HG03460 (cell line): Measurements from ENCODE around the gene RIPK1.

Experiments used
- ATAC-seq: cut with Tn5 transposase; IDR thresholded peaks from one replicate; pipeline ENCODE4 v1.9.1; 2021; ENCODE audit not compliant: unreplicated experiment

Gene RIPK1

DNA sequence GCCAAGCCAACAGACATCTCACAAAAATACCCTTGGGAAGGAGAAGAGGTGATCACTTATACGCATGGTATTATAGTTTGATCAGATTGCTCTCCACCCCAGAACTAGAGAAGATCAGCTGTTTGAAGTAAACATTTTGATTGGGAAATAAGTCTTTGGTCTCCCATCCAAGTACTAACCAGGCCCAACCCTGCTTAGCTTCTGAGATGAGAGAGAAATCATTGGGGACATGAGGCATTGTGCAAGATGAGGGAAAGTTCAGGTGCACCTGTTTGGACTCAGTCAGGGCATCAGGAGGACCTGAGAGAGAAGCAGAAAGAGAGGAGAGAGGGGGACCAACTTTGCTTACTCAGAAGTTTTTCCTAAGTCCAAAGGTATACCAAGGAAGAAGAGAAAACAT, 11.4 kb downstream of the RIPK1 start:
- ATAC-seq = no peak

DNA sequence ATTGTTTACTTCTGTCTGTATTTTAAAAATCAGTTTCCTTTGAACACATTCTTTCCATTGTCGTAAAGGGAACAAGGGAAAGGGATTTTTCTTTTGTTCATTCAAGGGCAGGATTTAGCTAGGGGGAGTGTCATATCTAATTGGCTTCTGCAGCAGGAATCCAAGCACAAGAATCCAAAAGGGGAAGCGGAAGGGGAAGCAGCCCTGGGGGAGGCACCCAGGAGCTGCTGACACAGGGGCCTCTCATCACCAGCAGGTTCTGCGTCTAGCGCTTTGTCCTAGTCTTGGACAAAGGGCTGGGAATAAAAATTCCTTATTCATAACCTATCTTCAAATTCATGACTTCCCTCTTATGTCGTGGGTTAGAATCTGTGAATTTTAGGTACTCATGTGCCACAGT, 13.7 kb downstream of the RIPK1 start:
- ATAC-seq = no peak

DNA sequence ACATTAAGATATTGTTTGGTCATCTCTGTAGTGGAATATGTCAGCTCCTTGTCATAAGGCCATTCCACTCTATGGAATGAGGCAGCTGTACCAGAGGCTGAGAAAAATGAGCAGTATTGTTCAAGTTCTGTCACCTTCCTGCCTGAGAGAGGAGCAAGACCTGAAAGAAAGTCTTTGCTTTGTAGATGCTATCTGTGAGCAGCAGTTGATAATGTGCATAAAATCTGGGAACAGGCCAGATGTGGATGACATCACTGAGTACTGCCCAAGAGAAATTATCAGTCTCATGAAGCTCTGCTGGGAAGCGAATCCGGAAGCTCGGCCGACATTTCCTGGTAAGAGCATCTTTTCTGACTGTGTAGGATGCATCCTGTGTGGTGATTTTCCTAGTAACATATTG, 16.8 kb downstream of the RIPK1 start:
- no peak for ATAC-seq

DNA sequence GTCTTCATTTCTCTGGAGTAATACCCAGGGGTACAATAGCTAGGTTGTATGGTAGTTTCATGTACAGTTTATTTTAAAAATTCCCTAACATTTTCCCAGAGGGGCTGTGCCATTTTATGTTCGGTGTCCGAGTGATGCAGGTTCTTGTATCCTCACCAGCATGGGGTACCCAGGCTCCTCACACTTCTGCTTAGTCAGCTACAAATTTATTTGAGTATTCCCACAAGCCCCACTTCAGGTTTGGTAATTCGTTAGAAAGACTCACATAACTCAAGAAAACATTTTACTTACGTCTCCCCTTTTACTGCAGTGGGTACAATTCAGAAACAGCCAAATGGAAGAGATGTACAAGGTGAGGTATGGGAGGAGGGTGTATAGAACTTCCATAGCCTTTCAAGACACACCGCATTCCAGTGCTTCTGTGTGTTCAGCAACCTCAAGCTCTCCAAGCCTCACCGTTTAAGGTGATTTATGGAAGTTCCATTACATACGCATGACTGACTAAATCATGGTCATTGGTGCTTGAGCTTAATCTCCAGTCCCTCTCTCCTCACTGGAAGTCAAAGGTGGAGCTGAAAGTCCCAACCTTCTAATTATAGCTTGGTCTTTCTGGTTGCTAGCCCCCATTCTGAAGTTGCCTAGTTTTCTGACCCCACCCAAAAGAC, 18.1 kb downstream of the RIPK1 start:
- ATAC-seq = no peak

DNA sequence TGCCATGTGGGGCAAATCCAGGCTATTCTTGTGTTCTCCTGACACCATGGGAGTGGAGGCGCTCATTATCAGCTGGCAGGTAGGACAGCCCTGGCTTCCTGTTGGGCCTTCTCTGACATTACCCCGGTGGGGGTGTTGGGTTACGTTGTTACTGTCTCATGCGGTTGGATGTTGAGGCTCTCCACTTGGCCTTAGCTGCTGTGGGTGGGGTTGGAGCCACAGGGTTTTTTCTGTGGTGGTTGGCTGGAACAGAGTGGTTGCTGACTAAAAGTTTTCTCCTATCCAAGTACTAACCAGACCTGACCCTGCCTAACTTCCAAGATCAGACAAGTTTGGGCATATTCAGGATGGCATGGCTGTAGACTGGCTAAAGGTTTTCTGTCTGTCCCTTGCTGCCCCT, 20.2 kb downstream of the RIPK1 start:
- no peak for ATAC-seq

DNA sequence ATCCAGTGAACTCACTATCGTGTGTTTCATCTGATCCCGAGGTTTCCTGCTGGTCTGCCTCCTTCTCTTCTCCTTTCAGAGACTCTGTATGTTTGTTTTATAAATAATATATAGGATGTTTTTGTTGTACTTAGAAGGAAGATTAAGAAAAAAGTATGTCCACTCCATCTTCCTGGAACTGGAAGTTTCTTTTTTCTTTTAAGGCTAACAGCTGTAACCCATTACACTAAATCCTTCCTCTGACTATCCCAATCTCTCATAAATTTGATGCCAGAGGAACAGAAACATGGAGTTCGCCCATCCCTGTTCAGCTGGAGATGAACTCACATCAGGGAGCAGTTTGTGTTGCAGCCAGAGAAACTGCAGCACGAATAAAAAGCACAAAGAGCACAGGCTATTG, 20.7 kb downstream of the RIPK1 start:
- no peak for ATAC-seq

DNA sequence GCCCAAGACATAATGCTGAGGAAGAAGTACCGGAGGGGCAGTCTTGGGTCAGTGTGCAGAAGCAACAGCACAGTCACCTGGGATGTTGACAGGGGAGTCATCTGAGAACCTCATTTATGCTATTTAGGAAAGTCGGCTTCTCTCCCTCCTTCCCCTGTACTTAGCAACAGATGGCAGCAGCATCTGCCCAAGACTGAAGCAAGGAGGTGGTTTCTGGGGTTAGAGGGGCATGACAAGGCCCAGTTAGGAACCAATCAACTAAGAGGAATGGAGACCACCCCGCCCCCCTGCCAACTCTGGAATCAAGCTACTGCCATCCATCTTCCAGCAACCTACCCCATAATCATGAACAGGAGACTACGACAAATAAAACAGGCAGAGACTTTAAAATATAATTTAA, 21.7 kb downstream of the RIPK1 start:
- ATAC-seq = no peak

DNA sequence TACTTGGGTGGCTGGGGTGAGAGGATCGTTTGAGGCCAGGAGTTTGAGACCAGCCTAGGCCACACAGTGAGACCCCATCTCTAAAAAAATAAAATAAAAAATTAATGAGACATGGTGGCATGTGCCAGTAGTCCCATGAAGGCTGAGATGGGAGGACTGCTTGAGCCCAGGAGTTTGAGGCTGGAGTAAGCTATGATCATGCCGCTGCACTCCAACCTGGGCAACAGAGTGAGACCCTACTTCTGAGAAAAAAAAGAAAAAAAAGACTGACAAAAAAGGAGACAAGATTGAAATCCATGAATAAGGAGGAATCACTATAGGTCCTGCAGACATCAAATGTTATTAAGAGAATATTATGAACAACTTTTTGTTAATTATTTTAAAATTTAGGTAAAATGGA, 26.5 kb downstream of the RIPK1 start:
- ATAC-seq = no peak

DNA sequence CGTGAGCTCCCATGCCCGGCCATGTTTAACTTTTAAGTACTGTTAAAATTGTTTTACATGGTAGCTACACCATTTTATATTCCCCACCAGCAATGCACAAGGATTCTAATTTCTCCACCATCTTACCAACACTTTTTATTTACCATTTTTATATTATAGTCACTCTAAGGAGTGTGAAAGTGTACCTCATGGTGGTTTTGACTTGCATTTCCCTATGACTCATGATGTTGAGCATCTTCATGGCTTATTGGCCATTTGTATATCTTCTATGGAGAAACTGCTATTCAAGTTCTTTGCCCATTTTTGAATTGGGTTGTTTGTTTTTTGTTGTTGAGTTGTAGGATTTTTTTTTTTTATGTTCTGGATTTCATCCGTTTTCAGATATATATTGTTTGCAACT, 34.6 kb downstream of the RIPK1 start:
- no peak for ATAC-seq

DNA sequence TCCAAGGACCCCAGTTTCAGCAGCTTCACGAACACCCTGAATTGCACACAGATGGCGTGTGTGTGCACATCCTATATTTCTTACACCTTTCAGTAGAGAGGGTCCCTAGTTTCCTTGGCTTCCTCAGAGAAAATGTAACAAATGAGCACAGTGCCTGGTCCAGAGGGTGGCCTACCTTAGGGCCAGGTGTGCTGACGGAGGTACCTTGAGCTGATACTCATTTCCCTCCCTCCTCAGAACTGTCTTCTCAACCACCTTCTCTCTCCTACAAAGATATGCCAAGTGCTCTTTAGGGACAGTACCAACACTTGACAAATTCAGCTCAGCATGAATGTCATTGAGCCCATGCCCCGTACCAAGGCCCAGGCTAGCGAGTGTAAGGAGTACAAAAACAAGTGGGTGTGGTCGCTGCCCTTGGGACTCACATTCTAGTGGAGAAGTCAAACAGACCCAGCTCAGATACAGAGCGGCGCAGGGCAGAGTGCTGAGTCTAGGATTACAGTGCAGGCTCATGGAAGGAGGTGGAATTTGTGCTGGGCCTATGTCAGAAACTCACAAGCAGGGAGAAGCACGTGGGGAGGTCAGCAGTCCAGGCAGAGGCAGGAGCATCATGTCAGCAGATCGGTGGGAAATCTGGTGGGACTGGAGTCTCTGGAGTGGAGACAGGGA, 40.6 kb downstream of the RIPK1 start:
- ATAC-seq = no peak

DNA sequence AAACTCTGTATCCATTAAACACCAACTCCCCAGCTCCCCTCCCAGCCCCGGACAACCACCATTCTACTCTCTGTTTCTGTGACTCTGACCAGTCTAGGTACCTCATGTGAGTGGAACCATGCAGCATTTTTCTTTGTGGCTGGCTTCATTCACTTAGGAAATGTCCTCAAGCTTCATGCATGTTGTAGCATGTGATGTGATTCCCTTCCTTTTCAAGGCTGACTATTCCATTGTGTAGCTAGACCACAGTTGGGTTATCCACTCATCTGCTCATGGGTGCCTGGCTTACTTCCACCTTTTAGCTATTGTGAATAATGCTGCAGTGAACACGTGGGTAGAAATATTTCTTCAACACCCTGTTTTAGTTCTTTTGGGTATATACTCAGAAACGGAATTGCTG, 41.5 kb downstream of the RIPK1 start:
- no peak for ATAC-seq

DNA sequence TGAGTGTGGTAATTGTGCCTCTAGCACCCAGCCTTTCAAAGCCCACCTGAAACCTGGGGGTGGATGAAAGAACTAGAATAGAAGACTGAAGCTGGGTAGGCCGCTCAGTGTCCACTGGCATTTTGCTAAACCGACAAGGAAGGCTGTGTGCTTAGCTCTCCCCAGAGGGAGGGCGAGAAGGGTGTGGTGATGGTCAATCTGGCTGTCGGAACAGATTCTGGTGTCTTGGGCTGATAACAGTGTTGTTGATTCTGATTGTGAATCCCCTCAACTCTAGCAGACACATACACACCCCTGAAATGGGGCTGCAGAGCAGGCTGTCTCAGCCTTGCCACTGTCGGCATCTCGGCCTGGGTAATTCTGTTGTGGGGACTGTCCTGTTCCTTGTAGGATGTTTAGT, 46.1 kb downstream of the RIPK1 start:
- ATAC-seq = no peak

DNA sequence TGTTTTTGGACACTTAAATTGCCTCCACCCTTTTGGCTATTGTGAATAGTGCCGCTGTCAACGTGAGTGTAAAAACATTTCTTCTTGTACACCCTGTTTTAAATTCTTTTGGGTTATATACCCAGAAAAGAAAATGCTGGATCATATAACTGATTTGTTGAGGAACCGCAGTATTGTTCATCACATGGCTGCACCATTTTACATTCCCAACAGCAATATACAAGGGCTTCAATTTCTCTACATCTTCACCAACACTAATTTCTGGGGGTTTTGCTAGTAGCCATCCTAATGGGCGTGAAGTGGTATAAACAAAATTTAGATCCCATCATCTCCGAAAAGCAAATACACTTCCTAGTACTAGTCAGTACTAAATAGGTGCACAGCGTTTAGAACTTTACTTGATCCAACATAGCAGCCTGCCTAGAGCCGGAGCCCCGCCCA, 49.6 kb downstream of the RIPK1 start:
- ATAC-seq = no peak

DNA sequence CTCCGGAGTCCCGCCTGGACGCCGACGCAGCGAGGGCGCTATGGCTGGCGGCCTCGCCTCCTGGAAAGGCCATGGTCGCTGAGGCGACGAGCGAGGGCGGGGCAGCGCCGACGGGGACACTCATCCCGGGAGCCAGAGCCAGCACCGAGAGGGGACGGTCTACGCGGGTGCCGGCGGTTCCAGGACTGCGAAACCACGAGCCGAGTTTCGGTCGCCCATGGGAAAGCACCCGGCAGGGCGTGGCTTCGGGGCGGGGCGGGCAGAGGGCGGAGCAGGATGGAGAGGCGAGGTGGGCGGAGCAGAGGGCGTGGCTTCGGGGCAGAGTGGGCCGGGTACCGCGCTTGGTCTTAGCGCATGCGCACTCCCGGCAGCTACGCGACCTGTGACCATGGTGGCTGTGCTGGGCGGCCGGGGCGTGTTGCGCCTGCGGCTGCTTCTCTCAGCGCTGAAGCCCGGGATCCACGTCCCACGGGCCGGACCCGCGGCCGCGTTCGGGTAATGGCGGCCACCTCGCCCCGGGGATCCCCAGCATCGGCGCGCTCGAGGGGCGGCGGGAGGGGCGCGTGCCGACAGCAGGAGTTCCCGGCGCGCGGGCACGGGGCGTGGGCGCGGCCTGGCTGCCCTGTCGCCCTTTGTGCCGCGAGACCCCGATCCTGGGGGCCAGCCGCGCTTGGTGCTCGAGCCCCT, 50.2 kb downstream of the RIPK1 start, which contains the start of gene BPHL:
Gene BPHL, plus strand, starts transcription at position 359 of the 687 bp plus-strand sequence. Its CDS starts 30 bp downstream, at position 389.
- peak; percentile 93 for ATAC-seq

DNA sequence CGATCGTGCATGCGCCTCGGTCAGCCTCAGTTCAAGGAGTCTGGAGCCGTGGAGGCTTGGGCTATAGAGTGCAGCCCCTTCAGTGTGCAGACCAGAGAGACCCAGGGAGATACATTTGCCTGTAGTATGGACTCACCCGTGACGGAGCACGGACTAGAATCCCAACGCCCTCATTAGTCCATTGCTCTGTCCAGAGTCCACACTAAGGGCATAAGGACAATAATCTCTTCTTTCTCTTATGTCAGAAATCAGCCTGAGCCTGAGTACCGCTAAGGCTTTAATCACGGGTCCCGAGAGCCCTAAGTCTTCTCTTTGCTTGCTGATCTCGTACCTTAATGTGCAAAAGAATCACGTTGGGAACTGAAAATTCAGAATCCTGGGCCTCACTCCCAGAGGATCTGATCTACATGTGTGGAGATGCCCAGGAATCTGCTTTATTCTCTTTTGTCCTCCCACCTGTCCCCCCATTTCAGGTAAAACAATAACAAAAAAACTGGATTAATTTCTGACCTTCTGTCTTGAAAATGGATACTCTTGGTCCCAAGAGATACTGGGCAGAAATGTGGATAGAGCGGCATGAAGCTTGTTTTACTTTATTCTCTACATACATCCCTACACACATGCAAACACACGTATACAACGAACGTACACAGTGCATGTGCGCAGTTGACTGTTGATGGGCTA, 50.9 kb downstream of the RIPK1 start:
- ATAC-seq = peak; percentile 22

DNA sequence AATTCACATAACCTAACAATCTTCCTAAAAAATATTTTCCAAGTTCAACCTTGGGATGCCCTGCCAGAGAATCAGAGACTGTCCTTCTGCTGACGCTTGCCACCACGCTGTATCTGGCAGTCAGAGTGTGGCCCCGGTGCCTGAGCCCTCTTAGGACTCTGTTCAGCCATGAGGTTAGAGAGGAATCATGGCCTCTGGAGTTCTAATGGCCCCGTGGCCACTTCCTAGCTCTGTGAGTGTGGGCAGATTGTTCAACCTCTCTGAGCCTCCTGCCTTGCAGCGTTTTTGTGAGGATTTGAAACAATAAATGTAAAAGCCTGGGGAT, 52.4 kb downstream of the RIPK1 start:
- no peak for ATAC-seq

DNA sequence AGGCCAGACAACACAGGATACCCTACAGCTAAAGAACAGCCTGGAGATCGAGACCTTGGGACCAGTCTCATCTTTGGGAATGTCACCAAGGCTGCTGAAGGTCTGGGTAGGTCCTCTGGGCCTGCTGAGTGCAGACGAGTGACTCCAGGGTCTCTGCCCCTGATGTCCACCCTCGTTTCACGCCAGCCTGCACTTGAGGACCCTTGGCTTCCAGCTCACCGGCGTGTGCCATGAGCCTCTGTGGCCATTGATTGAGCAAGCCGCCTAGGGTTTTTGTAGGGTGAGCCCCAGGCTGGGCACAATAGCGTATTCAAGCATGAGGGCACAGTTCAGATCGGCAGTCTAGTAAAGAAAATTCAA, 54.5 kb downstream of the RIPK1 start:
- ATAC-seq = no peak

DNA sequence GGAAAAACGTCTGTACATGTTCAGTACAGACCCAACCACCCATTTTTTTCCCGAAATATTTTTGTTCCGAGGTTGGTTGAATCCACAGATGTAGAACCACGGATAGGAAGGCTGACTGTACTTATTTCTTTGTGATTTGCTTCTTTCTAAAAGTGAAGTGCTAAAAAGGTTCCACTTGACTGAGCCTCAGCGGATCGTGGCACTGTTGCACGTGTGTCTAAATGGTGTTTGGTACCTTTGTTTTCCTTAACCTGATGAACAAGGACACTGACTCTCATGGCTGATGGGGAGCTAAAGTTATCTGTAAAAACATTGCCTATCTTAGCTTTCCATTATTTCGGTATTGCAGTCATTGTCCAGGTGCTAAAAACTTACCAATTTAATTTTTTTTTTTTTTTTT, 56.4 kb downstream of the RIPK1 start:
- no peak for ATAC-seq

DNA sequence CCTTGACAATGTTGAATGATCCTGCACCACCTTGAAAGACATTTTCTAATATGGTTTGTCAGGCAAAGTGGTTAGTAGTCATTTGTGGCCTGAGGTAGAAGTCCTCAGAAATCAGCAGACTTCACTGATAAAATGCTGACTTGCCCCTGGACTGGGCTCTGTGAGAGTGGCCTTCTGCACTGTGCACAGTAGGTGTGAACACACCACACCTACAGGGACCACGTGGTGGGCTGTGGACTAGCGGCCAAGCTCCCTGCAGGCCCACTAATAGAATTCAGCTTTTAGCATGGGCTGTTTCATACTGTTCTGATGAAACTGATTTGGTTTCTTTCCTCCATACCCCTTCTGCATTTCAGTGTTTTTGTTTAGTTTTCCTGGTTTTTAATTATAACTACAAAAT, 57.5 kb downstream of the RIPK1 start:
- no peak for ATAC-seq

DNA sequence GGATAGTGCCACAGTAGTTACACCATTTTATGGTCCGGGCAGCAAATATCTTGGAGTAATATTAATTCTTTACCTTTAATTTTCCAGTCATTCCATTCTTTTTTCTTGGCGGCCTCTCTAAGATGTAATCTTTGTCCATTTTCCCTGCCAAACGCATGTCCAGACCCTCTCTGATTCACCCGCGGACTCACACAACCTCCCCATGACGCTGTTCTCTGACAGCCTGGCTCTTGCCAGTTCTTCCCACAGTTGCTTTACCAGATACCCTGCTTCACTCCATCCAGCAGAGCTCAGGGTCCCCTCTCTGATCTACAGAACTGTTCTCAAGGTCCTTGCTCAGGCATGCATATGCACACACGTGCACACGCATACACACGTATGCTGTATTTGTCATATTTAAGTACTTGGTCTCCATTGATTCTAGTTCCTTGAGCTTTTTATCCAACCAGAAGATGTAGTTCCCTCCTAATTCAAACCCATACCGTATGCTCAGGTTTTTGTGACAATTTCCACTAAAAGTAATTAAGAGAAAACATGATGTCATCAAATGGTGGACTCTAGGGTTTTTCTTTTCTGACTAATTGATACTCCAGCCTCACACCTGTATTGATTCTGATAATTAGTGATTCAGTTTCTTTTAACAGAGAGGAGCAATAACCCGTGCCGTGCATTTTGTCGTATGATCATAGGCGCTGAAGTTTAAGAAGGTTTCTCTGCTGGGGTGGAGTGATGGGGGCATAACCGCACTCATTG, 60.2 kb downstream of the RIPK1 start:
- ATAC-seq = no peak

DNA sequence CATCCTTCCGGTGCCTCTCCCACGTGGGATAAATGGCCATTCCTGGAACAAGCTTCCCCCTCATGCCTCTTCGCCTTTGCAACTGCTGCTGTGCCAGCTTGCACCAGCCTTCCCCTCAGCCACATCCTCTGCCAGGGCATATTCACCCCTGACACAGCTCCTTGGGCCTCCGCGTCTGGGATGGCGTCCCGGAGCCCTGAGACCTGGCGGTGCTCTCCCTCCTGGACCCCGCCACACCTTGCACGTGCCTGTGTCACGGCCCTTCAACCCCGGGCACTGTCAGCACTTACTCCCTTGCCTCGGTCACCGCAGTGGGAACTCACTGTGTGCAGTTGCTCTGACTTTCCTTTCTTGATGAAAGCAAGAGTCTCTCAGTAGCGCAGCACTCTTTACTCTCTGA, 63.4 kb downstream of the RIPK1 start:
- no peak for ATAC-seq
